Measurements from ENCODE around the gene SPACDR.

Gene SPACDR

GRCh38 chr7:100413346-100413745 lies 50.7 kb downstream of the SPACDR start:
- FAIRE-seq = no peak
- no peak for DNase-seq (ENCODE audit: insufficient read length, low spot score)
- TF ChIP-seq, protein P1, sequence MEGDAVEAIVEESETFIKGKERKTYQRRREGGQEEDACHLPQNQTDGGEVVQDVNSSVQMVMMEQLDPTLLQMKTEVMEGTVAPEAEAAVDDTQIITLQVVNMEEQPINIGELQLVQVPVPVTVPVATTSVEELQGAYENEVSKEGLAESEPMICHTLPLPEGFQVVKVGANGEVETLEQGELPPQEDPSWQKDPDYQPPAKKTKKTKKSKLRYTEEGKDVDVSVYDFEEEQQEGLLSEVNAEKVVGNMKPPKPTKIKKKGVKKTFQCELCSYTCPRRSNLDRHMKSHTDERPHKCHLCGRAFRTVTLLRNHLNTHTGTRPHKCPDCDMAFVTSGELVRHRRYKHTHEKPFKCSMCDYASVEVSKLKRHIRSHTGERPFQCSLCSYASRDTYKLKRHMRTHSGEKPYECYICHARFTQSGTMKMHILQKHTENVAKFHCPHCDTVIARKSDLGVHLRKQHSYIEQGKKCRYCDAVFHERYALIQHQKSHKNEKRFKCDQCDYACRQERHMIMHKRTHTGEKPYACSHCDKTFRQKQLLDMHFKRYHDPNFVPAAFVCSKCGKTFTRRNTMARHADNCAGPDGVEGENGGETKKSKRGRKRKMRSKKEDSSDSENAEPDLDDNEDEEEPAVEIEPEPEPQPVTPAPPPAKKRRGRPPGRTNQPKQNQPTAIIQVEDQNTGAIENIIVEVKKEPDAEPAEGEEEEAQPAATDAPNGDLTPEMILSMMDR (IDR thresholded peaks at IDR 0.05; ENCODE audit: insufficient read depth, missing control alignments) = no peak

DNA sequence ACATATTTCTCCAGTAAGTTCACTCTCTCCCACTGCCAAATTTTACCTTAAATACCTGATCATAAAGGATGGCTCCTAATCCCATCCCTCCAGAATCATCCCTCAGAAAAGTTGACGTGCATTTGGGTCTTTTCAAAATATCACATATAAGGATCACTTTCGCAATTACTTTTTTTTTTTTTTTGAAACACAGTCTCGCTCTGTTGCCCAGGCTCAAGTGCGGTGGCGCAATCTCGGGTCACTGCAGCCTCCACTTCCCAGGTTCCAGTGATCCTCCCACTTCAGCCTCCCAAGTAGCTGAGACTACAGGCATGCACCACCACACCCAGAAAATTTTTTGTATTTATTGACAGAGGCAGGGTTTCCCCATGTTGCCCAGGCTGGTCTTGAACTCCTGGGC lies 53.0 kb downstream of the SPACDR start:
- TF ChIP-seq, protein P1 (IDR thresholded peaks at IDR 0.05; ENCODE audit: insufficient read depth, missing control alignments) = no peak
- DNase-seq (ENCODE audit: insufficient read length, low spot score) (no peak), FAIRE-seq (no peak)

DNA sequence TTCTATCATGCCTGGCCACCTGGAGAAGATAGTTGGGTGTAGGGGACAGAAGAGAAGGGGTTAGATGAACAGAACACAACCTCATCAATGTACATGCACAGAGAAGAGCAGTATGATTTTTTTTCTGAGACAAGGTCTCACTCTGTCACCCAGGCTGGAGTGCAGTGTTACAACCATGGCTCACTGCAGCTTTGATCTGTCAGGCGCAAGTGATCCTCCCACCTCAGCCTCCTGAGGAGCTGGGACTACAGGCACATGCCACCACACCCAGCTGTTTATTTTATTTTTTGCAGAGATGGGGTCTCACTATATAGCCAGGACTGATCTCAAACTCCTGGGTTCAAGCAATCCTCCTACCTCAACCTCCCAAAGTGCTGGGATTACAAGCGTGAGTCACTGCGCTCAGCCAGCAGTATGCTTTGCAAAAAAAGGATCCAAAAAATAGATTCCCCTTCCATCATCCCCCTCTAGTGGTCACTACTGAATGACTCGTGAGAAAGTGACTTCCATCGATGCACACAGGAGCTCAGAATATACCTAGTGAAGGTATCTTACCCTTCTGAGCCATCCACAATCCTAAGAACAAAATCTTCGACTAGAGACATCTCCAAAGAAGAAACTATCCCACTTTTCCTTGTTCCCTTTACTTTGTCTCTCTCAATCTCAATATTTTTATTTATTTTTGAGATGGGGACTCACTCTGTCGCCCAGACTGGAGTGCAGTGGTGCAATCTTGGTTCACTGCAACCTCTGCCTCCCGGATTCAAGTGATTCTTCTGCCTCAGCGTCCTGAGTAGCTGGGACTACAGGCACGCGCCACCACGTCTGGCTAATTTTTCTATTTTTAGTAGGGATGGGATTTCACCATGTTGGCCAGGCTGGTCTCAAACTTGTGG lies 56.5 kb downstream of the SPACDR start:
- DNase-seq (ENCODE audit: insufficient read length, low spot score) (no peak), FAIRE-seq (no peak)
- TF ChIP-seq, protein P1 (IDR thresholded peaks at IDR 0.05; ENCODE audit: insufficient read depth, missing control alignments) = peak; percentile 73

GRCh38 chr7:100406767-100407166 lies 57.3 kb downstream of the SPACDR start:
- DNase-seq (ENCODE audit: insufficient read length, low spot score) (no peak), FAIRE-seq (no peak)
- TF ChIP-seq, protein P1 (IDR thresholded peaks at IDR 0.05; ENCODE audit: insufficient read depth, missing control alignments) = no peak
